Fibroblast of villous mesenchyme (primary cell): ENCODE results near the gene NACC2. TPM values are rescaled to one million over a fixed set of nuclear protein-coding genes. Genes with fewer than 3 reads are reported as not detected.

Experiments used
- DNase-seq: peaks from one replicate; pipeline ENCODE4 v3.0.0-alpha.2; 2010; ENCODE audit warnings: low read depth
- H3K4me3 ChIP-seq: 2 replicates; pipeline ENCODE4 v1.5.1; 2011; ENCODE audit warnings: low read depth, mild to moderate bottlenecking, low read length
- CTCF ChIP-seq: IDR thresholded peaks from 2 replicates; pipeline ENCODE4 v1.5.1; 2012; ENCODE audit warnings: low read depth, mild to moderate bottlenecking, low read length; ENCODE audit not compliant: insufficient read depth
- total RNA-seq: library from RNA; depleted of rRNA; stranded (reverse); fragments of >200 nt; gene quantifications from 2 replicates; pipeline ENCODE4 v1.2.3, GENCODE V29; 2012

Gene NACC2
- total RNA-seq, 1 donor = 34.1 TPM

GRCh38 chr9:136047076-136047774 lies 47.9 kb downstream of the NACC2 start:
- H3K4me3 ChIP-seq = no peak overlapping the region
- no peak for TF ChIP-seq CTCF
- no peak for DNase-seq

- DNase-seq = no peak
- H3K4me3 ChIP-seq = no peak overlapping the region
- no peak for TF ChIP-seq CTCF
Measured at GRCh38 chr9:136046554-136046920, 48.6 kb downstream of the NACC2 start.

GRCh38 chr9:136045595-136046553 lies 49.2 kb downstream of the NACC2 start:
- peak; percentile 88 for DNase-seq
- no peak overlapping the region for H3K4me3 ChIP-seq
- TF ChIP-seq CTCF = no peak

GRCh38 chr9:136044971-136045594 lies 50.0 kb downstream of the NACC2 start:
- no peak for TF ChIP-seq CTCF
- DNase-seq = no peak

GRCh38 chr9:136044207-136044970 lies 50.7 kb downstream of the NACC2 start:
- no peak for DNase-seq
- H3K4me3 ChIP-seq = no peak overlapping the region
- TF ChIP-seq CTCF = no peak

More at GRCh38 chr9:136044971-136045594, 50.0 kb downstream of the NACC2 start:
- H3K4me3 ChIP-seq = no peak overlapping the region

- no peak overlapping the region for H3K4me3 ChIP-seq
- no peak for DNase-seq
- no peak for TF ChIP-seq CTCF
Measured at GRCh38 chr9:136043441-136043991, 51.6 kb downstream of the NACC2 start.
